Keratinocyte (primary cell): ENCODE measurements around the gene FBXL22. TPM values are rescaled to one million over a fixed set of nuclear protein-coding genes. Genes with fewer than 3 reads are reported as not detected.

Experiments
- DNase-seq: peaks from one replicate; pipeline ENCODE4 v3.0.0-alpha.2; 2011; ENCODE audit warnings: low read depth, missing footprints, low spot score
- FAIRE-seq: peaks from 2 replicates; lab custom pipeline; 2011; peaks lifted over from hg19 to GRCh38; lab: Jason Lieb, UNC
- H2AFZ ChIP-seq: 2 replicates; pipeline ENCODE4 v1.6.0; 2012; ENCODE audit warnings: low read length, control low read depth, inconsistent platforms; ENCODE audit not compliant: control insufficient read depth
- H3K27ac ChIP-seq: 2 replicates; pipeline ENCODE4 v1.5.1; 2011; ENCODE audit warnings: low read length; ENCODE audit not compliant: control insufficient read depth, insufficient read depth
- H3K27me3 ChIP-seq: 3 replicates; pipeline ENCODE4 v1.6.0; 2011; ENCODE audit warnings: low read length; ENCODE audit not compliant: control insufficient read depth, insufficient read depth; ENCODE audit errors: extremely low read depth
- H3K36me3 ChIP-seq, 2 experiments: 2 replicates in 1 of 2; 3 replicates in 1 of 2; pipeline ENCODE4 v1.5.1; 2011; ENCODE audit warnings: low read length in 2 of 2, mild to moderate bottlenecking in 1 of 2; ENCODE audit not compliant: control insufficient read depth in 2 of 2, insufficient read depth in 2 of 2; ENCODE audit errors: extremely low read depth in 1 of 2
- H3K4me1 ChIP-seq: 3 replicates; pipeline ENCODE4 v1.5.1; 2011; ENCODE audit warnings: low read length; ENCODE audit not compliant: control insufficient read depth, insufficient read depth; ENCODE audit errors: extremely low read depth
- H3K4me2 ChIP-seq: 3 replicates; pipeline ENCODE4 v1.6.0; 2011; ENCODE audit warnings: low read depth, low read length; ENCODE audit not compliant: control insufficient read depth, insufficient read depth; ENCODE audit errors: extremely low read depth
- H3K4me3 ChIP-seq, 3 experiments: fragments of 200-600 bp in 1 of 3; sonication (generic) in 1 of 3; 2 replicates in 2 of 3; 3 replicates in 1 of 3; pipeline ENCODE4 v1.5.1; 2011 to 2016; ENCODE audit warnings: low read length in 3 of 3, mild to moderate bottlenecking in 3 of 3, control low read depth in 2 of 3, inconsistent platforms in 1 of 3, low read depth in 1 of 3, mixed read lengths in 1 of 3, mixed run types in 1 of 3, moderate library complexity in 1 of 3; ENCODE audit not compliant: control insufficient read depth in 2 of 3, insufficient read depth in 2 of 3; ENCODE audit errors: extremely low read depth in 1 of 3
- H3K79me2 ChIP-seq: 2 replicates; pipeline ENCODE4 v1.6.0; 2012; ENCODE audit warnings: low read length; ENCODE audit not compliant: control insufficient read depth, insufficient read depth
- H3K9ac ChIP-seq: 3 replicates; pipeline ENCODE4 v1.6.0; 2011; ENCODE audit warnings: low read length; ENCODE audit not compliant: control insufficient read depth, insufficient read depth; ENCODE audit errors: extremely low read depth
- H3K9me1 ChIP-seq: 3 replicates; pipeline ENCODE4 v1.6.0; 2011; ENCODE audit warnings: low read length; ENCODE audit not compliant: control insufficient read depth, insufficient read depth; ENCODE audit errors: extremely low read depth
- H3K9me3 ChIP-seq: 2 replicates; pipeline ENCODE4 v1.5.1; 2012; ENCODE audit warnings: low read depth, low read length; ENCODE audit not compliant: control insufficient read depth
- H4K20me1 ChIP-seq: 3 replicates; pipeline ENCODE4 v1.6.0; 2011; ENCODE audit warnings: low read length; ENCODE audit not compliant: control insufficient read depth, insufficient read depth; ENCODE audit errors: extremely low read depth
- EZH2 ChIP-seq: IDR thresholded peaks from one replicate; pipeline ENCODE4 v1.6.1; 2012; ENCODE audit warnings: inconsistent platforms, mild to moderate bottlenecking, low read length, moderate library complexity
- dilution Hi-C: fragments of 300-500 bp; cut with MboI; formaldehyde crosslinking; loops from one replicate; pipeline ENCODE4 v1.7.0; 2020; ENCODE audit warnings: low sequenced_read_pairs; ENCODE audit not compliant: extremely low pct_ligation_motif_present
- polyA plus RNA-seq, 5 experiments: library from polyadenylated mRNA; depleted of rRNA in 3 of 5; stranded (reverse) in 3 of 5; stranded (forward) in 1 of 5; unstranded in 1 of 5; fragments of >200 nt; gene quantifications; 1 replicate in 1 of 5; 2 replicates in 3 of 5; 3 replicates in 1 of 5; pipeline versions ENCODE4 v1.2.1 to v1.2.3, GENCODE V29; 2011 to 2012; ENCODE audit warnings: missing spikeins in 2 of 5, low read depth in 1 of 5, low replicate concordance in 1 of 5
- TF ChIP-seq, protein P1 (sequence below), 3 experiments: IDR thresholded peaks in 1 of 3; conservative IDR thresholded peaks in 1 of 3; optimal IDR thresholded peaks in 1 of 3; 2 replicates in 2 of 3; 3 replicates in 1 of 3; pipeline versions ENCODE3 to v1.5.1; 2011; ENCODE audit warnings: low read length in 3 of 3, mild to moderate bottlenecking in 3 of 3, moderate library complexity in 2 of 3, control low read depth in 1 of 3, inconsistent platforms in 1 of 3; ENCODE audit not compliant: insufficient read depth in 2 of 3; ENCODE audit errors: extremely low read depth in 1 of 3

The FBXL22 gene
- polyA plus RNA-seq, 1 donor (not counting 4 experiments of a cell fraction or from before 2014, with no cell fraction given): 0.04 TPM

DNA sequence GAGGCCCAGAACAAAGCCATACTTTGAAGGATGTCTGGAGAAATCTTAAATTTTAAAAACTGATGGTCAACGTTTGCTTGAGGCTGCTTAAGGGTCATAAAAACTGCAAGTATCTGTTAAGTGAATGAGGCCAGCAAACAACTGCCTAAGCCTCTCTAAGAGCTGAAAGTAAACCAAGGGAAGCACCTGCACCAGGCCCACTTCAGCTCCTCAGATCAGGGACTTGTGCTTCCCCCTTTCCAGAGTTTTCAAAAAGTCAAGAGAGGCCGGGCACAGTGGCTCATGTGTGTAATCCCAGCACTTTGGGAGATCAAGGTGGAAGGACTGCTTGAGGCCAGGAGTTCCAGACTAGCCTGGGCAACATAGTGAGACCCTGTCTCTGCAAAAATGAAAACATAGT lies 9.1 kb downstream of the FBXL22 start:
- no peak overlapping the region for H3K9ac ChIP-seq
- H3K4me3 ChIP-seq: no peak overlapping the region
- H4K20me1 ChIP-seq: no peaks in the 10 kb centered on the region
- no peak overlapping the region for H3K4me2 ChIP-seq
- no peaks in the 10 kb centered on the region for H3K9me1 ChIP-seq
- H2AFZ ChIP-seq: no peak overlapping the region
- no peaks in the 10 kb centered on the region for H3K79me2 ChIP-seq
- no peaks in the 10 kb centered on the region for H3K9me3 ChIP-seq
- dilution Hi-C loops: no loop called here
- FAIRE-seq (no peak), DNase-seq (no peak)
- H3K27me3 ChIP-seq: no peaks in the 10 kb centered on the region
- peaks cover 7 to 10% of the 10 kb centered on the region in 2 experiments for H3K36me3 ChIP-seq
- TF ChIP-seq, protein P1, sequence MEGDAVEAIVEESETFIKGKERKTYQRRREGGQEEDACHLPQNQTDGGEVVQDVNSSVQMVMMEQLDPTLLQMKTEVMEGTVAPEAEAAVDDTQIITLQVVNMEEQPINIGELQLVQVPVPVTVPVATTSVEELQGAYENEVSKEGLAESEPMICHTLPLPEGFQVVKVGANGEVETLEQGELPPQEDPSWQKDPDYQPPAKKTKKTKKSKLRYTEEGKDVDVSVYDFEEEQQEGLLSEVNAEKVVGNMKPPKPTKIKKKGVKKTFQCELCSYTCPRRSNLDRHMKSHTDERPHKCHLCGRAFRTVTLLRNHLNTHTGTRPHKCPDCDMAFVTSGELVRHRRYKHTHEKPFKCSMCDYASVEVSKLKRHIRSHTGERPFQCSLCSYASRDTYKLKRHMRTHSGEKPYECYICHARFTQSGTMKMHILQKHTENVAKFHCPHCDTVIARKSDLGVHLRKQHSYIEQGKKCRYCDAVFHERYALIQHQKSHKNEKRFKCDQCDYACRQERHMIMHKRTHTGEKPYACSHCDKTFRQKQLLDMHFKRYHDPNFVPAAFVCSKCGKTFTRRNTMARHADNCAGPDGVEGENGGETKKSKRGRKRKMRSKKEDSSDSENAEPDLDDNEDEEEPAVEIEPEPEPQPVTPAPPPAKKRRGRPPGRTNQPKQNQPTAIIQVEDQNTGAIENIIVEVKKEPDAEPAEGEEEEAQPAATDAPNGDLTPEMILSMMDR (optimal IDR thresholded peaks at IDR 0.05 in 1 of 3, IDR thresholded peaks at IDR 0.05 in 1 of 3, conservative IDR thresholded peaks at IDR 0.05 in 1 of 3; ENCODE audit: extremely low read depth in 1 of 3, insufficient read depth in 2 of 3, low read length in 3 of 3): no peak
- no peak overlapping the region for H3K27ac ChIP-seq
- peaks cover 4% of the 10 kb centered on the region for H3K4me1 ChIP-seq

- no peaks in the 10 kb centered on the region for H3K4me1 ChIP-seq
- FAIRE-seq: no peak
- no peak overlapping the region for H3K9ac ChIP-seq
Observed at GRCh38 chr15:63608989-63609388, 11.8 kb downstream of the FBXL22 start.

More at GRCh38 chr15:63608989-63609388, 11.8 kb downstream of the FBXL22 start:
- TF ChIP-seq EZH2: no peak
- TF ChIP-seq, protein P1 (optimal IDR thresholded peaks at IDR 0.05 in 1 of 3, IDR thresholded peaks at IDR 0.05 in 1 of 3, conservative IDR thresholded peaks at IDR 0.05 in 1 of 3; ENCODE audit: extremely low read depth in 1 of 3, insufficient read depth in 2 of 3, low read length in 3 of 3): no peak
- Histone ChIP-seq H3K4me2 (no peak overlapping the region), H3K9me1 (no peaks in the 10 kb centered on the region), H3K9me3 (no peaks in the 10 kb centered on the region), H3K36me3 (peaks cover 7 to 13% of the 10 kb centered on the region in 2 experiments), H3K79me2 (no peaks in the 10 kb centered on the region), H3K27me3 (no peaks in the 10 kb centered on the region), H2AFZ (no peak overlapping the region), H3K27ac (no peak overlapping the region), H3K4me3 (no peak overlapping the region), H4K20me1 (no peaks in the 10 kb centered on the region)
- dilution Hi-C loops: no loop called here
- no peak for DNase-seq
